ENCODE measurements around the gene TLE6. TPM values are rescaled to one million over a fixed set of nuclear protein-coding genes. Genes with fewer than 3 reads are reported as not detected.

Gene TLE6
- total RNA-seq, 2 experiments from 2014 or later, result 1.3 to 1.6 TPM

- ChIA-PET POLR2A (interaction anchor here (0.5 to 1.7 kb wide), 9 partner anchors 12 to 145 kb away, joined by 3 to 13 read pairs (median 5); no protein-coding TSS in a partner anchor), CTCF (interaction anchor here (0.7 to 1.4 kb wide), 9 partner anchors 18 to 128 kb away, joined by 3 to 4 read pairs (median 3); partner anchors contain the start of gene TLE6)
These were observed 59.0 kb downstream of the TLE6 start for GRCh38 chr19:3036119-3036976.

GRCh38 chr19:3036977-3037544 is 59.7 kb downstream of the TLE6 start:
- ChIA-PET POLR2A (interaction anchor here (1.7 kb wide), 1 partner anchor 23 kb away, joined by 13 read pairs; no protein-coding TSS in a partner anchor), CTCF (interaction anchor here (0.7 to 1.3 kb wide), 3 partner anchors 16 to 75 kb away, joined by 3 read pairs; no protein-coding TSS in a partner anchor)

- ChIA-PET CTCF (interaction anchor here (1.3 kb wide), 1 partner anchor 76 kb away, joined by 3 read pairs; no protein-coding TSS in a partner anchor), POLR2A (no interaction called here)
These were observed 60.9 kb downstream of the TLE6 start for GRCh38 chr19:3038214-3038613.

GRCh38 chr19:3039125-3039524 is 61.8 kb downstream of the TLE6 start:
- POLR2A ChIA-PET, result interaction anchor here (0.6 kb wide), 1 partner anchor 247 kb away, joined by 5 read pairs; no protein-coding TSS in a partner anchor
- CTCF ChIA-PET, result interaction anchor here (0.5 to 1.4 kb wide), 3 partner anchors 17 to 24 kb away, joined by 3 read pairs; no protein-coding TSS in a partner anchor

- CTCF ChIA-PET, result interaction anchor here (0.5 to 1.4 kb wide), 4 partner anchors 17 to 64 kb away, joined by 3 to 4 read pairs (median 3); no protein-coding TSS in a partner anchor
- POLR2A ChIA-PET, result interaction anchor here (0.6 kb wide), 2 partner anchors 23 to 25 kb away, joined by 3 to 4 read pairs; no protein-coding TSS in a partner anchor
These were observed 62.3 kb downstream of the TLE6 start for GRCh38 chr19:3039641-3040077.

GRCh38 chr19:3041327-3041726 is 64.0 kb downstream of the TLE6 start:
- POLR2A ChIA-PET, result interaction anchor here (0.6 kb wide), 1 partner anchor 25 kb away, joined by 3 read pairs; no protein-coding TSS in a partner anchor
- CTCF ChIA-PET, result interaction anchor here (0.6 kb wide), 1 partner anchor 60 kb away, joined by 3 read pairs; no protein-coding TSS in a partner anchor

GRCh38 chr19:3041761-3042620 is 64.6 kb downstream of the TLE6 start:
- CTCF ChIA-PET, result interaction anchor here (0.5 to 1.3 kb wide), 3 partner anchors 20 to 150 kb away, joined by 3 to 5 read pairs (median 4); partner anchors contain the start of gene TLE5

GRCh38 chr19:3042621-3043267 is 65.4 kb downstream of the TLE6 start:
- ChIA-PET CTCF (interaction anchor here (0.6 to 1.3 kb wide), 5 partner anchors 18 to 81 kb away, joined by 3 to 5 read pairs (median 4); partner anchors contain the start of gene TLE5), POLR2A (interaction anchor here (1.2 kb wide), 1 partner anchor 19 kb away, joined by 5 read pairs; the partner anchor contains the start of gene TLE5)

More at GRCh38 chr19:3041761-3042620, 64.6 kb downstream of the TLE6 start:
- POLR2A ChIA-PET, result interaction anchor here (1.2 kb wide), 1 partner anchor 20 kb away, joined by 5 read pairs; the partner anchor contains the start of gene TLE5

Other genes with a start within 250 kb of the TLE6 start
- 10 to 100 TPM; 50.8 to 57.4 TPM for gene SLC39A3, start 237.5 kb upstream of the TLE6 start, total RNA-seq
- gene SGTA, start 194.3 kb upstream of the TLE6 start, total RNA-seq, result 10 to 100 TPM; 88.2 to 93.0 TPM
- gene THOP1, start 192.1 kb upstream of the TLE6 start, total RNA-seq, result 100 to 1,000 TPM; 189 to 194 TPM
- 1 to 10 TPM; 1.7 TPM for gene ZNF554, start 157.7 kb upstream of the TLE6 start, total RNA-seq
- gene ZNF555, start 136.1 kb upstream of the TLE6 start, total RNA-seq, result 1 to 10 TPM; 2.1 to 2.3 TPM
- gene ZNF556, start 110.2 kb upstream of the TLE6 start, total RNA-seq, result not detected
- gene ZNF57, start 76.6 kb upstream of the TLE6 start, total RNA-seq, result 1 to 10 TPM; 4.2 to 4.5 TPM
- 1 to 10 TPM; 3.8 to 4.4 TPM for gene ZNF77, start 32.6 kb upstream of the TLE6 start, total RNA-seq
- 1 to 10 TPM; 3.1 to 3.8 TPM for gene TLE2, start 51.7 kb downstream of the TLE6 start, total RNA-seq
- gene TLE5, start 84.9 kb downstream of the TLE6 start, total RNA-seq, result 100 to 1,000 TPM; 278 to 282 TPM
- 1 to 10 TPM; 5.2 to 5.7 TPM for gene GNA11, start 116.8 kb downstream of the TLE6 start, total RNA-seq
- 1 to 10 TPM; 2.9 to 3.2 TPM for gene GNA15, start 158.5 kb downstream of the TLE6 start, total RNA-seq
- 10 to 100 TPM; 44.4 to 45.6 TPM for gene S1PR4, start 201.2 kb downstream of the TLE6 start, total RNA-seq
- 100 to 1,000 TPM; 102 to 106 TPM for gene NCLN, start 208.4 kb downstream of the TLE6 start, total RNA-seq
- under 1 TPM; 0.13 to 0.21 TPM for gene CELF5, start 247.1 kb downstream of the TLE6 start, total RNA-seq

Measured in activated CD8-positive, alpha-beta memory T cell treated with anti-CD3 and anti-CD28 coated beads for 36 hours (primary cell).